OCI-LY1 (cell line): Measurements from ENCODE around the gene KLHL2.

Experiments
- CTCF ChIP-seq: fragments of 200-600 bp; sonication (generic), shearing (Covaris generic); IDR thresholded peaks from 2 replicates; pipeline ENCODE4 v1.5.1; 2017; ENCODE audit warnings: mild to moderate bottlenecking, antibody characterized with exemption, low read length, moderate library complexity, mixed read lengths
- EZH2 ChIP-seq: fragments of 200-600 bp; sonication (generic), shearing (Covaris generic); IDR thresholded peaks from 2 replicates; pipeline ENCODE4 v1.8.0; 2017; ENCODE audit warnings: borderline replicate concordance, mixed run types, mild to moderate bottlenecking, antibody characterized with exemption, low read length, moderate library complexity, mixed read lengths

- no peak for TF ChIP-seq CTCF
- no peak for TF ChIP-seq EZH2
Observed at GRCh38 chr4:165203541-165204461, 3.6 kb upstream of the KLHL2 start.
